Endometrial microvascular endothelial cells (primary cell): ENCODE results near the gene ADARB1. TPM values are rescaled to one million over a fixed set of nuclear protein-coding genes. Genes with fewer than 3 reads are reported as not detected.

ENCODE experiments used
- in situ Hi-C: cut with HindIII; loops from 2 replicates; pipeline ENCODE4 v1.10.0; 2017; ENCODE audit warnings: low sequenced_read_pairs, low pct_unique_long_range_greater_than_20kb; ENCODE audit errors: inconsistent ontology term
- total RNA-seq: library from RNA; depleted of rRNA; stranded (reverse); fragments of >200 nt; gene quantifications from one replicate; pipeline ENCODE4 v1.2.3, GENCODE V29; 2015; ENCODE audit errors: inconsistent ontology term

Gene ADARB1
- total RNA-seq, 1 donor from 2014 or later = 21.0 TPM

GRCh38 chr21:45196620-45197019, 122.2 kb downstream of the ADARB1 start:
- in situ Hi-C loops = no loop called here

- in situ Hi-C loops = no loop called here
Measured at GRCh38 chr21:45199201-45199600, 124.8 kb downstream of the ADARB1 start.

DNA sequence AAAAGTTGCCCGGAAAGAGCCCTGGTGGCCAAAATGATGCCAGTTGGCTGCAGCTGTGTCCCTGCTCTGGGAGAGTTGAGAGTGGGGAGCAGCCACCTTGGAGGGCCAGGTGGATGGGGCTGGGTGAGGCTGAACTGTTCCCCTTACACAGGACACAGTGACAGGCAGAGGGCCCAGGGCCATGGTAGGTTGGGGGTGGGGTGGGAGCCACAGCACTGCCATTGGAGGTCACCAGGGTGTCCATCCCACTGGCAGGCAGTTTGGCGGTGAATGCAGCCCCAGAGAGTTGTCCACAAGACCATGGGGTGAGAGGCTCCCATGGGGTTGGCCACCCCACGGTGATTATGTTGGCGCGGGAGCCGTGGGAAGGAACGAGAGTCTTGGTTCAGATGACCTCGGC, 125.7 kb downstream of the ADARB1 start:
- in situ Hi-C loops = no loop called here

DNA sequence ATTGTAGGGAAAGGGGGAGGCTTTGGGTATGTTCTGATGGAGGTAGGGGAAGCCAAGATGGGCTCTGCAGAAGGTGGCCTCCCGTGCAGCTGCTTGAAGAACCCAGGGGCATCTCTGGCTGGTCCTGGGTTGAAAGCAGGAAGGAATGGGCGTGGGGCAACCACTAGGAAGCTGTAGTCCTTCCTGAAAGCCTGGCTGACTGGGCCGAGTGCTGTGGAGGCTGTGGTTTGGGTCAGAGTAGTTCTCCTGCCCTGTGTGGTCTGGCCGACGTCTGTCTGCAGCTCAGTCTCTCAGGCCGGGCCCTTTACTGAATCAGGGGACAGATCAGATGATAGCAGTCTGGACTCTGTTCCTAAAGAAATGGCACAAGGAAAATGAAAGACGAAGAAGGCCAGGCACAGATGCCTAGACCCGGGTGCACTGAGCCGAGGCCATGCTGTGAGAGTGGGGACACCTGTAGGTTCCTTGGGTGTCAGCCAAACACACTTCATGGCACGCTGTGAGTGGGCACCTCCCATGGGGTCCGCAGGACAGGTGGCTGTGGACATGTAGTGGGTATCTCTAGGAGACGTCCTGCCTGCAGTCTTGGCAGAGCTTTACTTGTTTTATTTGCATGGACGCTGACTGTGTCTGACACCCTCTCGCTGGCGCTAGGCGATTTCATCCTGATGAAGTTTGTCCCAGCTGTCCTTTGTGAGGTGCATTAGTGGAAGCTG, 126.4 kb downstream of the ADARB1 start:
- in situ Hi-C loops = no loop called here

GRCh38 chr21:45202344-45202743, 128.0 kb downstream of the ADARB1 start:
- in situ Hi-C loops = no loop called here

DNA sequence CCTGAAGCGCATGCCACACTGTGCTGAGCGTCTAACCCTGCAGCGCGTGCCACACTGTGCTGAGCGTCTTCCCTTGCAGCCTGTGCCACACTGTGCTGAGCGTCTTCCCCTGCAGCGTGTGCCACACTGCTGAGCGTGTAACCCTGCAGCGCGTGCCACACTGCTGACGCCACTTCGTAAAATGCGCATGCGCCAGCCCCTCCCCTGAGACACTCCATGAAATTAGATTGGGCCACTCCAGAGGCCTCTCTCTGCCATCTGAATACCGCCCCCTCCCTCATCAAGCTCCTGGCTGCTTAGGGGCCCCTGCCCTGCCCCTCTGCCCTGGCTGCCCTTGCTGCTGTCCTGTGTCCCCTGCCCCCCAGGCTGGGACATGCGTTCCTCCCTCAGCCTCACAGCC, 128.5 kb downstream of the ADARB1 start:
- in situ Hi-C loops = no loop called here

DNA sequence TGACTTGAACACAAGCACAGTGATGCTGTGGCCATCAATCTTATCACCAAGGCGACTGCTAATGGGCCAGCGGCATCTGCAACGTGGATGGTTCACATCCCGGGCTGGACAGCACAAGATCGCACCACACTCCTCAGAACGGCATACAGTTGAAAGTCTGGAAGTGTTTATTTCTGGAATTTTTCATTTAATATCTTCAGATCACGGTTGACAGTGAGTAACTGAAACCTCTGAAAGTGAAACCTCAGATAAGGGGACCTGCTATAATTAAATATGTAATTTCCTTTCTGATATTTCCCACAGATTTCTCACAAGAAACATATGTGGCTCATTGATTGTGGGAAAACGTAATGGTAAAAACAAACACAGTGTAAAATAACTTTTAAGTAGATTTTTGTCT, 129.6 kb downstream of the ADARB1 start:
- in situ Hi-C loops = no loop called here

DNA sequence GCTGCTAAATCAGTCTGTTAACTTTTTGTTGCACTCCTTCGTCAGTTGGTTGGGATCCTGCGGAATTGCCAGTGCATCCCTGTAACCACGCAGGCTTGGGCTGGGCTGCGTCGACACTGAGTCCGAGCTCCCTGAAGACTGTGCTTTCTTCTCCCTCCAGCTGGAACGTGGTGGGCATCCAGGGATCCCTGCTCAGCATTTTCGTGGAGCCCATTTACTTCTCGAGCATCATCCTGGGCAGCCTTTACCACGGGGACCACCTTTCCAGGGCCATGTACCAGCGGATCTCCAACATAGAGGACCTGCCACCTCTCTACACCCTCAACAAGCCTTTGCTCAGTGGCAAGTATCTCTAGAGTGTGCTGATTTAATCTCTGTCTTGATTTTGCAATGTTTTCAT, 130.0 kb downstream of the ADARB1 start:
- in situ Hi-C loops = no loop called here

DNA sequence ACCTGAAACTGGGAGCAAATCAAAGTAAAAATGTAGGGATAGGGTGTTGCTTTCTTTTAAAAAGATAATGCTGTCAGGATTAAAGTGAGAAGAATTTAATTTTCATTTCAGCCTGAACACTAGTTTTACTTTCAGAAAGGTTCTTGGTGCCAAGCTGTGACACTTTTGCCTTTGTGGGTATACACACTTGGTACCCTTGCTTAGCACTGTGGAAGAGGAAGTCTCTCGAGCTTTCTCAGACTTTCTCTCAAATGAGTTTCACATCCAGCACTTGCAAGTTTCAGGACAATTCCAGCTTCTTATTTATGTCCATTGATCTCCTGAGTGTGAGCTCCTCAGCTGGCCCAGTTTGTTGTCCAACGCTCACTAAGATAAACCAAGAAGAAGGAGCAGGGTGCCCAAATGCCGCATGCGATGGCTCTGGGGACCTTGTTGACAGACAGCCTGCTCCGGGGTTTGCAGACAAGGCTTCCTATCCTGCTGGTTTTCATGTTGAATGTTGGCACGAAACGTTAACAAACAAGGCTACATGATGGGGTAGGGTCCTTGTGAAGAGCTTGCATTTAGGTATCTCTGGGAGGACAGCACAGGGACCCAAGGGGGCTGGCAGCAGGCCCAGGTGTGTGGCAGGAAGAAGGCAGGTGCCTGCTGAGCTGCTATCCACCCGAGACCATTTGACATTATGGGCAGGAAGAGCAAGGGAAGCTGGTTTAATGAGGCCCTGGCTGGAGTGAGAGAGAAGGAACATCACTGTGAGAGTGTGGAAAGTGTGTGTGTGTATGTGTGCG, 133.7 kb downstream of the ADARB1 start:
- in situ Hi-C loops = no loop called here

GRCh38 chr21:45208627-45208951, 134.2 kb downstream of the ADARB1 start:
- in situ Hi-C loops = no loop called here

- in situ Hi-C loops = no loop called here
Measured at GRCh38 chr21:45209046-45209445, 134.7 kb downstream of the ADARB1 start.

GRCh38 chr21:45209685-45210284, 135.4 kb downstream of the ADARB1 start:
- in situ Hi-C loops = no loop called here

DNA sequence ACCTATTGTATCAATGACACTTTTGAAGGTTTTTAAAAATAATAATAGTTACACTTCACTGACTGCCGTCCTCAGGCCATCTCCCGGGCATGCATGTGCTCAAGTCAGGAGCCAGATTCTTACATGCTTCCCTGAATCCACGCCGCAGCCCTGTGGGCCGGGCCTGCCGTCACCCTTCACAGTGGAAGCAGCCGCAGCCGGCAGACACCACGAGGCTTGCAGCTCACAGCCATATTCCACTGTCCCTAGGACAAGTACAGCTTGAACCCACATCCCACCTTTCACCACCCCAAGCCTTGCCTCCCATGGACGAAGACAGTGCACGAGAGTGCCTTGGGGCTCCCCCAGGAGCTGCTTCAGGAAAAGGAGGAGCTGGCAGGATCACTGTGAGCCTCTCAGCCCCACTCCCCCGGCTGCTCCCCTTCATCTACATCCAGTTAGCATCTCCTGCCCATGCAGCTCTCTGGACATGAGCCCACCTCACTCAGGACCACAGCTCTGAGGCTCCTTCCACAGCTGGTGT, 136.1 kb downstream of the ADARB1 start:
- in situ Hi-C loops = no loop called here

GRCh38 chr21:45211661-45212060, 137.3 kb downstream of the ADARB1 start:
- in situ Hi-C loops = no loop called here

- in situ Hi-C loops = no loop called here
Measured at GRCh38 chr21:45213392-45213791, 139.0 kb downstream of the ADARB1 start.

- in situ Hi-C loops = no loop called here
Measured at GRCh38 chr21:45215213-45215612, 140.8 kb downstream of the ADARB1 start.

DNA sequence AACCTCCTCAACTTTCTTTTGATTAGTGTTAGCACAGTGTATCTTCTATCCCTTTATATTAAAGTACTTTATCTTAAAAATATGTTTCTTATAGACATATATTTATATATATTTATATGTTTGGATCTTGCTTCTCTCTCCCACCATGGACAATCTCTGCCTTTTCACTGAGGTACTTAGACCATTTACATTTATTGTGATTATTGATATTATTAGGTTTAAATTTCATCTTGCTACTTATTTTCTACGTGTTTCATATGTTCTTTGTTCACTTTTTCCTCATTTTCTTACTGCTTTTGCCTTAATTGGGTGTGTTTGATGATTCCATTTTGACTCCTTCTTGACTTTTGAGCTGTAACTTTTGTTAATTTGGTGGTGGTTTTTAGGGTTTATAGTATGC, 142.6 kb downstream of the ADARB1 start:
- in situ Hi-C loops = no loop called here

- in situ Hi-C loops = no loop called here
Measured at GRCh38 chr21:45219517-45219916, 145.1 kb downstream of the ADARB1 start.

GRCh38 chr21:45220071-45220481, 145.7 kb downstream of the ADARB1 start:
- in situ Hi-C loops = no loop called here
